Small intestine (tissue), 7 donors: ENCODE data around the gene DSEL. TPM values are rescaled to one million over a fixed set of nuclear protein-coding genes. Genes with fewer than 3 reads are reported as not detected.

Experiments used
- DNase-seq, 2 donors: peaks; one replicate each; pipeline versions ENCODE4 v3.0.0 to v3.0.0-alpha.2; 2013
- FAIRE-seq: peaks from 2 replicates; lab custom pipeline; 2012; peaks lifted over from hg19 to GRCh38; lab: Jason Lieb, UNC
- H3K27ac ChIP-seq, 3 donors: one replicate each; pipeline ENCODE4 v1.5.1; 2013; ENCODE audit warnings: low read length in 2 of 3, mild to moderate bottlenecking in 2 of 3, control low read depth in 1 of 3, inconsistent platforms in 1 of 3, low read depth in 1 of 3, moderate library complexity in 1 of 3
- H3K27me3 ChIP-seq, 3 donors: one replicate each; pipeline ENCODE4 v1.6.1; 2013; ENCODE audit warnings: low read length in 3 of 3, inconsistent platforms in 1 of 3; ENCODE audit not compliant: control insufficient read depth in 3 of 3, insufficient read depth in 3 of 3
- H3K36me3 ChIP-seq, 3 donors: one replicate each; pipeline ENCODE4 v1.6.1; 2013; ENCODE audit warnings: low read length in 3 of 3, inconsistent platforms in 1 of 3, low read depth in 1 of 3, mild to moderate bottlenecking in 1 of 3, moderate library complexity in 1 of 3; ENCODE audit not compliant: control insufficient read depth in 3 of 3, insufficient read depth in 2 of 3
- H3K4me1 ChIP-seq, 3 donors: one replicate each; pipeline ENCODE4 v1.6.1; 2013; ENCODE audit warnings: low read length in 2 of 3, inconsistent platforms in 1 of 3, low read depth in 1 of 3, mild to moderate bottlenecking in 1 of 3, moderate library complexity in 1 of 3; ENCODE audit not compliant: control insufficient read depth in 3 of 3, insufficient read depth in 2 of 3
- H3K4me3 ChIP-seq, 3 donors: one replicate each; pipeline ENCODE4 v1.5.1; 2013; ENCODE audit warnings: low read length in 3 of 3, control low read depth in 1 of 3, inconsistent platforms in 1 of 3, low read depth in 1 of 3, mild to moderate bottlenecking in 1 of 3, moderate library complexity in 1 of 3
- H3K9me3 ChIP-seq, 2 donors: one replicate each; pipeline ENCODE4 v1.6.1; 2013; ENCODE audit warnings: low read depth in 1 of 2, low read length in 1 of 2; ENCODE audit not compliant: control insufficient read depth in 2 of 2, insufficient read depth in 1 of 2
- WGBS, 3 donors: extraction: QIAGEN DNeasy Blood & Tissue Kit; methylation state at CpG; one replicate each; pipeline ENCODE4 v1.1.7; 2013; 5-methylcytosine and 5-hydroxymethylcytosine counted together
- polyA plus RNA-seq, 4 donors: library from polyadenylated mRNA; stranded (reverse) in 3 of 4; unstranded in 1 of 4; fragments of 200-250 nt in 3 of 4; fragments of 120-200 nt in 1 of 4; gene quantifications; one replicate each; pipeline versions ENCODE4 v1.2.1 to v1.2.3, GENCODE V29; 2013
- donor health status: healthy with polysubstance abuse.
- donor health status: control.
- donor health status: control.
- donor health status: Bipolar disorder and iron deficiency.
- donor health status: healthy.

Gene DSEL
- polyA plus RNA-seq, 4 donors = 0.27 to 5.7 (median 1.3) TPM; not detected in 1

GRCh38 chr18:67513280-67513679 lies 3.2 kb downstream of the DSEL start:
- Histone ChIP-seq H3K4me1 (peaks cover 0 to 6% (median 5%) of the 10 kb centered on the region in 3 donors), H3K27me3 (no peaks in the 10 kb centered on the region), H3K36me3 (no peaks in the 10 kb centered on the region), H3K9me3 (no peaks in the 10 kb centered on the region), H3K27ac (no peak overlapping the region), H3K4me3 (no peak overlapping the region)
- DNase-seq = no peak
- no peak for FAIRE-seq
- 73 to 91% (median 76%) methylated on average over 3 of the region's 3 CpGs for WGBS, 3 donors

GRCh38 chr18:67511840-67512239 lies 4.7 kb downstream of the DSEL start:
- no peaks in the 10 kb centered on the region for H3K36me3 ChIP-seq
- H3K27me3 ChIP-seq = no peaks in the 10 kb centered on the region
- H3K9me3 ChIP-seq = no peaks in the 10 kb centered on the region
- no peak for DNase-seq
- H3K4me3 ChIP-seq = no peak overlapping the region
- 86 to 91% (median 91%) methylated on average over 6 of the region's 6 CpGs for WGBS, 3 donors
- no peak for FAIRE-seq
- H3K27ac ChIP-seq = no peak overlapping the region
- no peaks in the 10 kb centered on the region for H3K4me1 ChIP-seq

GRCh38 chr18:67510831-67511230 lies 5.7 kb downstream of the DSEL start:
- H3K27ac ChIP-seq = no peak overlapping the region
- WGBS, 3 donors = 69 to 88% (median 82%) methylated on average over 3 of the region's 3 CpGs
- DNase-seq = no peak
- H3K4me1 ChIP-seq = no peaks in the 10 kb centered on the region
- H3K9me3 ChIP-seq = no peaks in the 10 kb centered on the region
- H3K36me3 ChIP-seq = no peaks in the 10 kb centered on the region
- FAIRE-seq = no peak
- H3K27me3 ChIP-seq = no peaks in the 10 kb centered on the region
- H3K4me3 ChIP-seq = no peak overlapping the region

GRCh38 chr18:67509741-67510391 lies 6.7 kb downstream of the DSEL start:
- DNase-seq = no peak
- 73 to 83% (median 77%) methylated on average over 6 of the region's 6 CpGs for WGBS, 3 donors
- no peaks in the 10 kb centered on the region for H3K27me3 ChIP-seq
- no peaks in the 10 kb centered on the region for H3K36me3 ChIP-seq
- no peaks in the 10 kb centered on the region for H3K9me3 ChIP-seq
- no peak overlapping the region for H3K4me3 ChIP-seq
- no peaks in the 10 kb centered on the region for H3K4me1 ChIP-seq
- no peak overlapping the region for H3K27ac ChIP-seq
- FAIRE-seq = no peak

- 89 to 94% (median 89%) methylated on average over 2 of the region's 2 CpGs for WGBS, 3 donors
- FAIRE-seq = no peak
Observed at GRCh38 chr18:67508146-67508545, 8.4 kb downstream of the DSEL start.

GRCh38 chr18:67504739-67505138 lies 11.8 kb downstream of the DSEL start:
- H3K36me3 ChIP-seq = no peaks in the 10 kb centered on the region
- FAIRE-seq = no peak
- H3K4me1 ChIP-seq = no peaks in the 10 kb centered on the region
- H3K4me3 ChIP-seq = no peak overlapping the region
- H3K27ac ChIP-seq = no peak overlapping the region
- no peaks in the 10 kb centered on the region for H3K9me3 ChIP-seq
- no peaks in the 10 kb centered on the region for H3K27me3 ChIP-seq
- DNase-seq = no peak
- WGBS, 3 donors = 76 to 93% (median 88%) methylated on average over 1 of the region's 1 CpG

More at GRCh38 chr18:67508146-67508545, 8.4 kb downstream of the DSEL start:
- H3K9me3 ChIP-seq = no peaks in the 10 kb centered on the region
- no peaks in the 10 kb centered on the region for H3K27me3 ChIP-seq
- H3K4me1 ChIP-seq = no peaks in the 10 kb centered on the region
- no peaks in the 10 kb centered on the region for H3K36me3 ChIP-seq
- H3K27ac ChIP-seq = no peak overlapping the region
- no peak overlapping the region for H3K4me3 ChIP-seq
- no peak for DNase-seq

GRCh38 chr18:67500522-67501205 lies 15.9 kb downstream of the DSEL start:
- WGBS, 3 donors = 74 to 83% (median 77%) methylated on average over 3 of the region's 3 CpGs
- Histone ChIP-seq H3K9me3 (no peaks in the 10 kb centered on the region), H3K27me3 (no peaks in the 10 kb centered on the region), H3K27ac (no peak overlapping the region), H3K4me1 (no peaks in the 10 kb centered on the region), H3K4me3 (no peak overlapping the region), H3K36me3 (no peaks in the 10 kb centered on the region)
- no peak for DNase-seq
- no peak for FAIRE-seq

GRCh38 chr18:67496469-67496868 lies 20.1 kb downstream of the DSEL start:
- 60 to 68% (median 62%) methylated on average over 4 of the region's 4 CpGs for WGBS, 3 donors
- no peak for FAIRE-seq
- Histone ChIP-seq H3K36me3 (no peaks in the 10 kb centered on the region), H3K27ac (no peak overlapping the region), H3K9me3 (no peaks in the 10 kb centered on the region), H3K4me1 (no peaks in the 10 kb centered on the region), H3K27me3 (no peaks in the 10 kb centered on the region), H3K4me3 (no peak overlapping the region)
- no peak for DNase-seq
